ENCODE results near the gene NATD1.

Gene NATD1

GRCh38 chr17:21189361-21189760, 63.8 kb downstream of the NATD1 start:
- no peak for DNase-seq

All from activated naive CD4-positive, alpha-beta T cell (primary cell).